ENCODE measurements around the gene C2CD3.
"Not testable (repeated sequence)": the region's sequence is repeated elsewhere in the genome, so short reads cannot be mapped to it uniquely, and the experiment has no call there.

C2CD3 gene

GRCh38 chr11:74072721-74073120, 98.1 kb downstream of the C2CD3 start:
- Histone ChIP-seq H3K4me2 (no peak overlapping the region), H3K27me3 (ENCODE audit: insufficient read depth, low read depth) (no peaks in the 10 kb centered on the region), H3K4me1 (ENCODE audit: low read depth, poor library complexity, severe bottlenecking) (no peaks in the 10 kb centered on the region), H3K79me2 (ENCODE audit: insufficient read depth, low read depth) (no peaks in the 10 kb centered on the region), H3K27ac (no peak overlapping the region), H3K4me3 (IDR thresholded peaks at IDR 0.05; ENCODE audit: insufficient read depth, low read depth, low read length) (no peak overlapping the region), H4K20me1 (ENCODE audit: insufficient read depth) (no peaks in the 10 kb centered on the region), H3K36me3 (ENCODE audit: insufficient read depth) (no peaks in the 10 kb centered on the region; the same call in 1 of the 2 replicates), H3K9ac (no peak overlapping the region), H2AFZ (ENCODE audit: low read depth) (no peak overlapping the region)
- no peak for TF ChIP-seq CTCF (conservative IDR thresholded peaks at IDR 0.05; ENCODE audit: low read depth, low read length)

GRCh38 chr11:74072286-74072685, 98.5 kb downstream of the C2CD3 start:
- Histone ChIP-seq H3K4me3 (IDR thresholded peaks at IDR 0.05; ENCODE audit: insufficient read depth, low read depth, low read length) (no peak overlapping the region), H3K27me3 (ENCODE audit: insufficient read depth, low read depth) (no peaks in the 10 kb centered on the region), H3K79me2 (ENCODE audit: insufficient read depth, low read depth) (no peaks in the 10 kb centered on the region), H3K36me3 (ENCODE audit: insufficient read depth) (no peaks in the 10 kb centered on the region; the same call in 1 of the 2 replicates), H3K4me1 (ENCODE audit: low read depth, poor library complexity, severe bottlenecking) (no peaks in the 10 kb centered on the region), H3K27ac (no peak overlapping the region), H3K9ac (no peak overlapping the region), H2AFZ (ENCODE audit: low read depth) (no peak overlapping the region), H4K20me1 (ENCODE audit: insufficient read depth) (no peaks in the 10 kb centered on the region), H3K4me2 (no peak overlapping the region)
- no peak for TF ChIP-seq CTCF (conservative IDR thresholded peaks at IDR 0.05; ENCODE audit: low read depth, low read length)

GRCh38 chr11:74070723-74071492, 99.9 kb downstream of the C2CD3 start:
- H3K27me3 ChIP-seq (ENCODE audit: insufficient read depth, low read depth) = no peaks in the 10 kb centered on the region
- no peaks in the 10 kb centered on the region for H4K20me1 ChIP-seq (ENCODE audit: insufficient read depth)
- H3K4me3 ChIP-seq (IDR thresholded peaks at IDR 0.05; ENCODE audit: insufficient read depth, low read depth, low read length) = no peak overlapping the region
- H3K36me3 ChIP-seq (ENCODE audit: insufficient read depth) = no peaks in the 10 kb centered on the region; the same call in 1 of the 2 replicates
- H3K9ac ChIP-seq = no peak overlapping the region
- H2AFZ ChIP-seq (ENCODE audit: low read depth) = no peak overlapping the region
- no peak overlapping the region for H3K27ac ChIP-seq
- no peaks in the 10 kb centered on the region for H3K79me2 ChIP-seq (ENCODE audit: insufficient read depth, low read depth)
- no peak for TF ChIP-seq CTCF (conservative IDR thresholded peaks at IDR 0.05; ENCODE audit: low read depth, low read length)
- no peak overlapping the region for H3K4me2 ChIP-seq
- H3K4me1 ChIP-seq (ENCODE audit: low read depth, poor library complexity, severe bottlenecking) = no peaks in the 10 kb centered on the region

GRCh38 chr11:74069146-74070046, 101.4 kb downstream of the C2CD3 start:
- Histone ChIP-seq H2AFZ (ENCODE audit: low read depth) (no peak overlapping the region), H3K4me3 (IDR thresholded peaks at IDR 0.05; ENCODE audit: insufficient read depth, low read depth, low read length) (no peak overlapping the region), H3K9ac (no peak overlapping the region), H4K20me1 (ENCODE audit: insufficient read depth) (no peaks in the 10 kb centered on the region), H3K79me2 (ENCODE audit: insufficient read depth, low read depth) (no peaks in the 10 kb centered on the region), H3K27ac (no peak overlapping the region), H3K27me3 (ENCODE audit: insufficient read depth, low read depth) (no peaks in the 10 kb centered on the region), H3K4me1 (ENCODE audit: low read depth, poor library complexity, severe bottlenecking) (no peaks in the 10 kb centered on the region), H3K4me2 (no peak overlapping the region), H3K36me3 (ENCODE audit: insufficient read depth) (no peaks in the 10 kb centered on the region; the same call in 1 of the 2 replicates)
- TF ChIP-seq CTCF (conservative IDR thresholded peaks at IDR 0.05; ENCODE audit: low read depth, low read length) = no peak

- not testable (repeated sequence) for H3K27me3 ChIP-seq (ENCODE audit: insufficient read depth, low read depth); H3K36me3 ChIP-seq (ENCODE audit: insufficient read depth); H3K79me2 ChIP-seq (ENCODE audit: insufficient read depth, low read depth); H3K4me3 ChIP-seq (IDR thresholded peaks at IDR 0.05; ENCODE audit: insufficient read depth, low read depth, low read length); H3K4me2 ChIP-seq; H4K20me1 ChIP-seq (ENCODE audit: insufficient read depth); H2AFZ ChIP-seq (ENCODE audit: low read depth); H3K27ac ChIP-seq; H3K9ac ChIP-seq; H3K4me1 ChIP-seq (ENCODE audit: low read depth, poor library complexity, severe bottlenecking)
Measured at GRCh38 chr11:74066663-74067062, 104.1 kb downstream of the C2CD3 start.

- H3K4me2 ChIP-seq; H3K4me3 ChIP-seq (IDR thresholded peaks at IDR 0.05; ENCODE audit: insufficient read depth, low read depth, low read length); H3K27ac ChIP-seq; H4K20me1 ChIP-seq (ENCODE audit: insufficient read depth); H3K9ac ChIP-seq; H3K4me1 ChIP-seq (ENCODE audit: low read depth, poor library complexity, severe bottlenecking); H3K79me2 ChIP-seq (ENCODE audit: insufficient read depth, low read depth); H3K27me3 ChIP-seq (ENCODE audit: insufficient read depth, low read depth); H2AFZ ChIP-seq (ENCODE audit: low read depth); H3K36me3 ChIP-seq (ENCODE audit: insufficient read depth): not testable (repeated sequence)
Measured at GRCh38 chr11:74065534-74065933, 105.3 kb downstream of the C2CD3 start.

Data from KMS-11 (cell line).